ENCODE data around the gene INPP5J.

DNA sequence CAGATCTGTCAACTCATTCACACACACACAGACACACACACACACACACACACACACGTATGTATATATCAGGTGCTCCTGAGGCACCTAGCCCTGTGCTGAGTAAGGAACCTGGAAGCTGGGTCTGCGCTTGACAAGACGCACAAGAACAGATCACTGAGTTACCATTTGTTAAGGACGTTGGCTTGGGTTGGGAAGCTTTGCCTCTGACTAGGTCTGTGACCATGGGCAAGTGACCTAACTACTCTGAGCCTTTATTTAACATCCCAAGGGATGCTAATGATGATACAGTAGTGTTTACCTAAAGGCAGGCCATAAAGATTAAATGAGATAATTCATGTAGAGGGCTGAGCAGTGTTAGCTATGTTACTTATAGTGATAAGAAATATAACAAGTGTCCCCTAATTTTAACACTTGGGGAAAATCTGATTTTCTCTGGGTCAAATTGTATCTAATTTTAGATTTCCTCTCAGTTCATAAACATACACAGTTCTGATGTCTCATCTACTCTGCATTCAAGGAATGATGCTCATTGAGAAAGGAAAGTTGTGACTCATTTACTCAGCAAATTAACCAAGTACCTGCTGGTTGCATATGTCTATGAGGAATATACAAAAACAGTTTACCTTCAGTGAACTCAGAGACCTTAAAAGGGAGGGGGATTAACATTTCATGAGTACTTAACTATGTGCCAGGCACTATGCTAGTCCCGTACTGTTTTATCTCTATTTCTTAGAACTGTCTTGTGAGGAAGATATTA, 50.8 kb downstream of the INPP5J start:
- TF ChIP-seq, protein P1, sequence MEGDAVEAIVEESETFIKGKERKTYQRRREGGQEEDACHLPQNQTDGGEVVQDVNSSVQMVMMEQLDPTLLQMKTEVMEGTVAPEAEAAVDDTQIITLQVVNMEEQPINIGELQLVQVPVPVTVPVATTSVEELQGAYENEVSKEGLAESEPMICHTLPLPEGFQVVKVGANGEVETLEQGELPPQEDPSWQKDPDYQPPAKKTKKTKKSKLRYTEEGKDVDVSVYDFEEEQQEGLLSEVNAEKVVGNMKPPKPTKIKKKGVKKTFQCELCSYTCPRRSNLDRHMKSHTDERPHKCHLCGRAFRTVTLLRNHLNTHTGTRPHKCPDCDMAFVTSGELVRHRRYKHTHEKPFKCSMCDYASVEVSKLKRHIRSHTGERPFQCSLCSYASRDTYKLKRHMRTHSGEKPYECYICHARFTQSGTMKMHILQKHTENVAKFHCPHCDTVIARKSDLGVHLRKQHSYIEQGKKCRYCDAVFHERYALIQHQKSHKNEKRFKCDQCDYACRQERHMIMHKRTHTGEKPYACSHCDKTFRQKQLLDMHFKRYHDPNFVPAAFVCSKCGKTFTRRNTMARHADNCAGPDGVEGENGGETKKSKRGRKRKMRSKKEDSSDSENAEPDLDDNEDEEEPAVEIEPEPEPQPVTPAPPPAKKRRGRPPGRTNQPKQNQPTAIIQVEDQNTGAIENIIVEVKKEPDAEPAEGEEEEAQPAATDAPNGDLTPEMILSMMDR (tag by site-specific recombination; IDR thresholded peaks at IDR 0.05), result no peak
- TF ChIP-seq ZNF76 (tag by site-specific recombination; IDR thresholded peaks at IDR 0.05; ENCODE audit: borderline replicate concordance, low read depth), result no peak
- TF ChIP-seq ZNF2 (tag by site-specific recombination; IDR thresholded peaks at IDR 0.05), result no peak
- TF ChIP-seq ZNF701 (tag by site-specific recombination; IDR thresholded peaks at IDR 0.05), result no peak
- TF ChIP-seq ZBTB8A (tag by site-specific recombination; IDR thresholded peaks at IDR 0.05), result no peak
- TF ChIP-seq ZNF426 (tag by site-specific recombination; IDR thresholded peaks at IDR 0.05), result no peak
- TF ChIP-seq, protein P2, sequence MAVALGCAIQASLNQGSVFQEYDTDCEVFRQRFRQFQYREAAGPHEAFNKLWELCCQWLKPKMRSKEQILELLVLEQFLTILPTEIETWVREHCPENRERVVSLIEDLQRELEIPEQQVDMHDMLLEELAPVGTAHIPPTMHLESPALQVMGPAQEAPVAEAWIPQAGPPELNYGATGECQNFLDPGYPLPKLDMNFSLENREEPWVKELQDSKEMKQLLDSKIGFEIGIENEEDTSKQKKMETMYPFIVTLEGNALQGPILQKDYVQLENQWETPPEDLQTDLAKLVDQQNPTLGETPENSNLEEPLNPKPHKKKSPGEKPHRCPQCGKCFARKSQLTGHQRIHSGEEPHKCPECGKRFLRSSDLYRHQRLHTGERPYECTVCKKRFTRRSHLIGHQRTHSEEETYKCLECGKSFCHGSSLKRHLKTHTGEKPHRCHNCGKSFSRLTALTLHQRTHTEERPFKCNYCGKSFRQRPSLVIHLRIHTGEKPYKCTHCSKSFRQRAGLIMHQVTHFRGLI (tag by site-specific recombination; IDR thresholded peaks at IDR 0.05), result no peak
- TF ChIP-seq SETDB1 (IDR thresholded peaks at IDR 0.05; ENCODE audit: insufficient read length, low read length), result no peak
- TF ChIP-seq SP2 (tag by site-specific recombination; IDR thresholded peaks at IDR 0.05), result no peak
- TF ChIP-seq, protein P3, sequence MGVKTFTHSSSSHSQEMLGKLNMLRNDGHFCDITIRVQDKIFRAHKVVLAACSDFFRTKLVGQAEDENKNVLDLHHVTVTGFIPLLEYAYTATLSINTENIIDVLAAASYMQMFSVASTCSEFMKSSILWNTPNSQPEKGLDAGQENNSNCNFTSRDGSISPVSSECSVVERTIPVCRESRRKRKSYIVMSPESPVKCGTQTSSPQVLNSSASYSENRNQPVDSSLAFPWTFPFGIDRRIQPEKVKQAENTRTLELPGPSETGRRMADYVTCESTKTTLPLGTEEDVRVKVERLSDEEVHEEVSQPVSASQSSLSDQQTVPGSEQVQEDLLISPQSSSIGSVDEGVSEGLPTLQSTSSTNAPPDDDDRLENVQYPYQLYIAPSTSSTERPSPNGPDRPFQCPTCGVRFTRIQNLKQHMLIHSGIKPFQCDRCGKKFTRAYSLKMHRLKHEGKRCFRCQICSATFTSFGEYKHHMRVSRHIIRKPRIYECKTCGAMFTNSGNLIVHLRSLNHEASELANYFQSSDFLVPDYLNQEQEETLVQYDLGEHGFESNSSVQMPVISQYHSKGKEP (tag by site-specific recombination; IDR thresholded peaks at IDR 0.05), result no peak
- no peak for TF ChIP-seq ZNF423 (tag by site-specific recombination; IDR thresholded peaks at IDR 0.05)
- no peak for TF ChIP-seq ZNF558 (tag by site-specific recombination; IDR thresholded peaks at IDR 0.05)

Measured in HEK293 (cell line).